HEK293 (cell line): ENCODE results near the gene PRKCA.

ENCODE experiments used
- CTCF ChIA-PET: fragments of 350-600 bp; formaldehyde crosslinking; extraction: SDS; loops from one replicate; lab custom pipeline; 2021; ENCODE audit warnings: antibody characterized with exemption; lab: Yijun Ruan, JAX
- POLR2A ChIA-PET: fragments of 300-600 bp; formaldehyde crosslinking; extraction: SDS; loops from one replicate; lab custom pipeline; 2020; ENCODE audit warnings: antibody characterized with exemption, inconsistent platforms; lab: Yijun Ruan, JAX
- H3K27ac ChIP-seq: fragments of 200-500 bp; sonication (Bioruptor generic); 2 replicates; pipeline ENCODE4 v1.5.1; 2014; ENCODE audit warnings: low read depth, low read length, control low read depth, inconsistent platforms; ENCODE audit errors: extremely low read depth
- H3K36me3 ChIP-seq, 2 experiments: fragments of 200-500 bp in 1 of 2; sonication (Bioruptor generic) in 1 of 2; 1 replicate in 1 of 2; 2 replicates in 1 of 2; pipeline ENCODE4 v1.5.1; 2014 to 2017; ENCODE audit warnings: inconsistent platforms in 2 of 2, low read length in 2 of 2; ENCODE audit not compliant: control insufficient read depth in 2 of 2, insufficient read depth in 1 of 2
- H3K4me1 ChIP-seq: fragments of 200-500 bp; sonication (Bioruptor generic); 2 replicates; pipeline ENCODE4 v1.5.1; 2014; ENCODE audit warnings: mild to moderate bottlenecking, low read length, inconsistent platforms; ENCODE audit not compliant: control insufficient read depth, insufficient read depth
- H3K4me3 ChIP-seq: 2 replicates; pipeline ENCODE4 v1.5.1; 2011; ENCODE audit warnings: low read depth, mild to moderate bottlenecking, control low read depth, low read length, moderate library complexity
- H3K9me3 ChIP-seq: fragments of 200-500 bp; sonication (Bioruptor generic); 2 replicates; pipeline ENCODE4 v1.5.1; 2014; ENCODE audit warnings: low read depth, low read length, inconsistent platforms; ENCODE audit not compliant: control insufficient read depth, insufficient read depth
- GLIS1 ChIP-seq: fragments of 450-650 bp; formaldehyde crosslinking; IDR thresholded peaks from 2 replicates; pipeline ENCODE4 v1.5.1; 2016; ENCODE audit warnings: missing biosample characterization, missing genetic modification characterization
- SCRT2 ChIP-seq: fragments of 450-650 bp; formaldehyde crosslinking; IDR thresholded peaks from 2 replicates; pipeline ENCODE4 v1.5.1; 2016; ENCODE audit warnings: missing biosample characterization, missing genetic modification characterization
- TSHZ1 ChIP-seq: fragments of 450-650 bp; formaldehyde crosslinking; IDR thresholded peaks from 2 replicates; pipeline ENCODE4 v1.5.1; 2016; ENCODE audit warnings: missing biosample characterization, missing genetic modification characterization, borderline replicate concordance
- ZNF121 ChIP-seq: fragments of 450-650 bp; formaldehyde crosslinking; IDR thresholded peaks from 2 replicates; pipeline ENCODE4 v1.5.1; 2016; ENCODE audit warnings: missing biosample characterization, missing genetic modification characterization
- ZNF155 ChIP-seq: fragments of 450-650 bp; formaldehyde crosslinking; IDR thresholded peaks from 2 replicates; pipeline ENCODE4 v1.5.1; 2016; ENCODE audit warnings: missing biosample characterization, missing genetic modification characterization
- ZNF202 ChIP-seq: fragments of 450-650 bp; formaldehyde crosslinking; IDR thresholded peaks from 2 replicates; pipeline ENCODE4 v1.5.1; 2016; ENCODE audit warnings: missing biosample characterization, missing genetic modification characterization, borderline replicate concordance
- ZNF274 ChIP-seq, 2 experiments: fragments of 200-500 bp in 1 of 2; fragments of 450-650 bp in 1 of 2; sonication (Bioruptor generic) in 1 of 2; formaldehyde crosslinking in 1 of 2; IDR thresholded peaks; 2 replicates each; pipeline versions ENCODE4 v1.5.1 to v1.6.1; 2014 to 2016; ENCODE audit warnings: borderline replicate concordance in 1 of 2, inconsistent platforms in 1 of 2, low read length in 1 of 2, missing biosample characterization in 1 of 2, missing genetic modification characterization in 1 of 2
- ZNF292 ChIP-seq: fragments of 450-650 bp; formaldehyde crosslinking; IDR thresholded peaks from 2 replicates; pipeline ENCODE4 v1.5.1; 2016; ENCODE audit warnings: low read depth, missing biosample characterization, missing genetic modification characterization, borderline replicate concordance
- ZNF354C ChIP-seq: fragments of 450-650 bp; formaldehyde crosslinking; IDR thresholded peaks from 2 replicates; pipeline ENCODE4 v1.5.1; 2016; ENCODE audit warnings: missing biosample characterization, missing genetic modification characterization, low read depth, borderline replicate concordance
- ZNF362 ChIP-seq: fragments of 450-650 bp; formaldehyde crosslinking; IDR thresholded peaks from 2 replicates; pipeline ENCODE4 v1.5.1; 2016; ENCODE audit warnings: missing biosample characterization, missing genetic modification characterization
- ZNF548 ChIP-seq: fragments of 450-650 bp; formaldehyde crosslinking; IDR thresholded peaks from 2 replicates; pipeline ENCODE4 v1.5.1; 2016; ENCODE audit warnings: missing biosample characterization, missing genetic modification characterization
- ZNF571 ChIP-seq: fragments of 450-650 bp; formaldehyde crosslinking; IDR thresholded peaks from 2 replicates; pipeline ENCODE4 v1.5.0; 2017; ENCODE audit warnings: missing biosample characterization, missing genetic modification characterization
- ZNF677 ChIP-seq: fragments of 450-650 bp; IDR thresholded peaks from 2 replicates; pipeline ENCODE4 v1.5.0; 2018; ENCODE audit warnings: missing biosample characterization, mild to moderate bottlenecking, missing genetic modification characterization, moderate library complexity
- ZNF747 ChIP-seq: fragments of 450-650 bp; formaldehyde crosslinking; IDR thresholded peaks from 2 replicates; pipeline ENCODE4 v1.5.1; 2016; ENCODE audit warnings: missing biosample characterization, missing genetic modification characterization
- TF ChIP-seq, protein P1 (sequence below): fragments of 450-650 bp; formaldehyde crosslinking; IDR thresholded peaks from 2 replicates; pipeline ENCODE4 v1.5.1; 2017; ENCODE audit warnings: missing biosample characterization, missing genetic modification characterization
- TF ChIP-seq, protein P2 (sequence below): fragments of 450-650 bp; formaldehyde crosslinking; IDR thresholded peaks from 2 replicates; pipeline ENCODE4 v1.5.1; 2016; ENCODE audit warnings: missing biosample characterization, missing genetic modification characterization
- TF ChIP-seq, protein P3 (sequence below): fragments of 450-650 bp; formaldehyde crosslinking; IDR thresholded peaks from 2 replicates; pipeline ENCODE4 v1.5.1; 2017; ENCODE audit warnings: missing biosample characterization, missing genetic modification characterization
- TF ChIP-seq, protein P4 (sequence below): fragments of 450-650 bp; formaldehyde crosslinking; IDR thresholded peaks from 2 replicates; pipeline ENCODE4; 2016; ENCODE audit warnings: missing biosample characterization, missing genetic modification characterization
- TF ChIP-seq, protein P5 (sequence below): fragments of 450-650 bp; formaldehyde crosslinking; IDR thresholded peaks from 2 replicates; pipeline ENCODE4 v1.5.1; 2016; ENCODE audit warnings: missing biosample characterization, missing genetic modification characterization

Gene PRKCA

DNA sequence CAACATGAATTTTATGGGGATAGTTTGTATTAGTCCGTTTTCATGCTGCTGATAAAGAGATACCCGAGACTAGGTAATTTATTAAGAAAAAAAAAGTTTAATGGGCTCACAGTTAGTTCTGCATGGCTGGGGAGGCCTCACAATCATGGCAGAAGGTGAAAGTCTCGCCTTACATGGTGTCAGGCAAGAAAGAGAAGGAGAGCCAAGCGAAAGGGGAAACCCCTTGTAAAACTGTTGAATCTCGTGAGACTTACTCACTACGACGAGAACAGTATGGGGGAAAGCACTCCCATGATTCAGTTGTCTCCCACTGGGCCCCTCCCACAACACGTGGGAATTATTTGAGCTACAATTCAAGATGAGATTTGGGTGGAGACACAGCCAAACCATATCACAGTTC is 181.5 kb downstream of the PRKCA start:
- Histone ChIP-seq H3K4me3 (no peak overlapping the region), H3K9me3 (no peaks in the 10 kb centered on the region)
- TF ChIP-seq ZNF677 (tag by site-specific recombination) (no peak), ZNF155 (tag by site-specific recombination) (no peak), TSHZ1 (no peak), ZNF202 (no peak)
- TF ChIP-seq, all 188 proteins: peak for 0
- ChIA-PET POLR2A (no interaction called here), CTCF (interaction anchor here (0.7 to 1.5 kb wide), 2 partner anchors 9 to 149 kb away, joined by 3 read pairs; no protein-coding TSS in a partner anchor)
- Histone ChIP-seq H3K36me3 (no peaks in the 10 kb centered on the region), H3K27ac (no peak overlapping the region), H3K4me1 (no peaks in the 10 kb centered on the region)

GRCh38 chr17:66485309-66485947 is 183.0 kb downstream of the PRKCA start:
- H3K27ac ChIP-seq: no peak overlapping the region
- ChIA-PET CTCF (interaction anchor here (0.5 to 1.5 kb wide), 3 partner anchors 10 to 1291 kb away, joined by 3 read pairs; no protein-coding TSS in a partner anchor), POLR2A (interaction anchor here (0.6 kb wide), 1 partner anchor 248 kb away, joined by 3 read pairs; no protein-coding TSS in a partner anchor)
- no peak for TF ChIP-seq ZNF274 (IDR thresholded peaks at IDR 0.05; ENCODE audit: low read length)
- no peak for TF ChIP-seq ZNF274 (tag by site-specific recombination; IDR thresholded peaks at IDR 0.05; ENCODE audit: borderline replicate concordance)
- TF ChIP-seq ZNF548 (tag by site-specific recombination): no peak
- no peak for TF ChIP-seq ZNF362
- TF ChIP-seq, protein P1, sequence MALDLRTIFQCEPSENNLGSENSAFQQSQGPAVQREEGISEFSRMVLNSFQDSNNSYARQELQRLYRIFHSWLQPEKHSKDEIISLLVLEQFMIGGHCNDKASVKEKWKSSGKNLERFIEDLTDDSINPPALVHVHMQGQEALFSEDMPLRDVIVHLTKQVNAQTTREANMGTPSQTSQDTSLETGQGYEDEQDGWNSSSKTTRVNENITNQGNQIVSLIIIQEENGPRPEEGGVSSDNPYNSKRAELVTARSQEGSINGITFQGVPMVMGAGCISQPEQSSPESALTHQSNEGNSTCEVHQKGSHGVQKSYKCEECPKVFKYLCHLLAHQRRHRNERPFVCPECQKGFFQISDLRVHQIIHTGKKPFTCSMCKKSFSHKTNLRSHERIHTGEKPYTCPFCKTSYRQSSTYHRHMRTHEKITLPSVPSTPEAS: no peak
- TF ChIP-seq, protein P2, sequence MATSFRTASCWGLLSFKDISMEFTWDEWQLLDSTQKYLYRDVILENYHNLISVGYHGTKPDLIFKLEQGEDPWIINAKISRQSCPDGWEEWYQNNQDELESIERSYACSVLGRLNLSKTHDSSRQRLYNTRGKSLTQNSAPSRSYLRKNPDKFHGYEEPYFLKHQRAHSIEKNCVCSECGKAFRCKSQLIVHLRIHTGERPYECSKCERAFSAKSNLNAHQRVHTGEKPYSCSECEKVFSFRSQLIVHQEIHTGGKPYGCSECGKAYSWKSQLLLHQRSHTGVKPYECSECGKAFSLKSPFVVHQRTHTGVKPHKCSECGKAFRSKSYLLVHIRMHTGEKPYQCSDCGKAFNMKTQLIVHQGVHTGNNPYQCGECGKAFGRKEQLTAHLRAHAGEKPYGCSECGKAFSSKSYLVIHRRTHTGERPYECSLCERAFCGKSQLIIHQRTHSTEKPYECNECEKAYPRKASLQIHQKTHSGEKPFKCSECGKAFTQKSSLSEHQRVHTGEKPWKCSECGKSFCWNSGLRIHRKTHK (tag by site-specific recombination): no peak
- no peak for TF ChIP-seq GLIS1 (tag by site-specific recombination)
- no peak for TF ChIP-seq ZNF571 (tag by site-specific recombination)
- TF ChIP-seq ZNF121 (tag by site-specific recombination): no peak
- TF ChIP-seq ZNF747 (tag by site-specific recombination): no peak
- TF ChIP-seq, protein P3, sequence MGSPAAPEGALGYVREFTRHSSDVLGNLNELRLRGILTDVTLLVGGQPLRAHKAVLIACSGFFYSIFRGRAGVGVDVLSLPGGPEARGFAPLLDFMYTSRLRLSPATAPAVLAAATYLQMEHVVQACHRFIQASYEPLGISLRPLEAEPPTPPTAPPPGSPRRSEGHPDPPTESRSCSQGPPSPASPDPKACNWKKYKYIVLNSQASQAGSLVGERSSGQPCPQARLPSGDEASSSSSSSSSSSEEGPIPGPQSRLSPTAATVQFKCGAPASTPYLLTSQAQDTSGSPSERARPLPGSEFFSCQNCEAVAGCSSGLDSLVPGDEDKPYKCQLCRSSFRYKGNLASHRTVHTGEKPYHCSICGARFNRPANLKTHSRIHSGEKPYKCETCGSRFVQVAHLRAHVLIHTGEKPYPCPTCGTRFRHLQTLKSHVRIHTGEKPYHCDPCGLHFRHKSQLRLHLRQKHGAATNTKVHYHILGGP (tag by site-specific recombination): no peak
- no peak for TF ChIP-seq ZNF354C (tag by site-specific recombination)
- no peak for TF ChIP-seq ZNF292 (tag by site-specific recombination)
- TF ChIP-seq, protein P4, sequence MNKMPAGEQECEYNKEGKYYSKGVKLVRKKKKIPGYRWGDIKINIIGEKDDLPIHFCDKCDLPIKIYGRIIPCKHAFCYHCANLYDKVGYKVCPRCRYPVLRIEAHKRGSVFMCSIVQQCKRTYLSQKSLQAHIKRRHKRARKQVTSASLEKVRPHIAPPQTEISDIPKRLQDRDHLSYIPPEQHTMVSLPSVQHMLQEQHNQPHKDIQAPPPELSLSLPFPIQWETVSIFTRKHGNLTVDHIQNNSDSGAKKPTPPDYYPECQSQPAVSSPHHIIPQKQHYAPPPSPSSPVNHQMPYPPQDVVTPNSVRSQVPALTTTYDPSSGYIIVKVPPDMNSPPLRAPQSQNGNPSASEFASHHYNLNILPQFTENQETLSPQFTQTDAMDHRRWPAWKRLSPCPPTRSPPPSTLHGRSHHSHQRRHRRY (tag by site-specific recombination): no peak
- TF ChIP-seq, protein P5, sequence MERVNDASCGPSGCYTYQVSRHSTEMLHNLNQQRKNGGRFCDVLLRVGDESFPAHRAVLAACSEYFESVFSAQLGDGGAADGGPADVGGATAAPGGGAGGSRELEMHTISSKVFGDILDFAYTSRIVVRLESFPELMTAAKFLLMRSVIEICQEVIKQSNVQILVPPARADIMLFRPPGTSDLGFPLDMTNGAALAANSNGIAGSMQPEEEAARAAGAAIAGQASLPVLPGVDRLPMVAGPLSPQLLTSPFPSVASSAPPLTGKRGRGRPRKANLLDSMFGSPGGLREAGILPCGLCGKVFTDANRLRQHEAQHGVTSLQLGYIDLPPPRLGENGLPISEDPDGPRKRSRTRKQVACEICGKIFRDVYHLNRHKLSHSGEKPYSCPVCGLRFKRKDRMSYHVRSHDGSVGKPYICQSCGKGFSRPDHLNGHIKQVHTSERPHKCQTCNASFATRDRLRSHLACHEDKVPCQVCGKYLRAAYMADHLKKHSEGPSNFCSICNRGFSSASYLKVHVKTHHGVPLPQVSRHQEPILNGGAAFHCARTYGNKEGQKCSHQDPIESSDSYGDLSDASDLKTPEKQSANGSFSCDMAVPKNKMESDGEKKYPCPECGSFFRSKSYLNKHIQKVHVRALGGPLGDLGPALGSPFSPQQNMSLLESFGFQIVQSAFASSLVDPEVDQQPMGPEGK (tag by site-specific recombination): no peak
- no peak for TF ChIP-seq ZNF202
- no peak for TF ChIP-seq SCRT2

More at GRCh38 chr17:66485309-66485947, 183.0 kb downstream of the PRKCA start:
- Histone ChIP-seq H3K9me3 (no peaks in the 10 kb centered on the region), H3K4me1 (no peaks in the 10 kb centered on the region), H3K36me3 (no peaks in the 10 kb centered on the region), H3K4me3 (no peak overlapping the region)
